Endothelial cell (in vitro differentiated cells): ENCODE results near the gene CACNB4. TPM values are rescaled to one million over a fixed set of nuclear protein-coding genes. Genes with fewer than 3 reads are reported as not detected.

Experiments used
- DNase-seq: peaks from one replicate; pipeline ENCODE4 v3.0.0; 2021; ENCODE audit warnings: low spot score
- H3K27ac Mint-ChIP-seq: one replicate; pipeline ENCODE4 v1.8.0; 2021; ENCODE audit warnings: mixed read lengths, inconsistent platforms; ENCODE audit not compliant: unreplicated experiment
- H3K27me3 Mint-ChIP-seq: one replicate; pipeline ENCODE4 v1.8.0; 2021; ENCODE audit warnings: mild to moderate bottlenecking, moderate library complexity, mixed read lengths, inconsistent platforms; ENCODE audit not compliant: unreplicated experiment
- H3K36me3 Mint-ChIP-seq: one replicate; pipeline ENCODE4 v1.8.0; 2021; ENCODE audit warnings: mild to moderate bottlenecking, low read depth, mixed read lengths, inconsistent platforms; ENCODE audit not compliant: unreplicated experiment
- H3K4me1 Mint-ChIP-seq: one replicate; pipeline ENCODE4 v1.8.0; 2021; ENCODE audit warnings: mild to moderate bottlenecking, mixed read lengths, inconsistent platforms; ENCODE audit not compliant: unreplicated experiment
- H3K4me3 Mint-ChIP-seq: one replicate; pipeline ENCODE4 v1.8.0; 2021; ENCODE audit warnings: mild to moderate bottlenecking, mixed read lengths, inconsistent platforms; ENCODE audit not compliant: unreplicated experiment
- H3K9me3 Mint-ChIP-seq: one replicate; pipeline ENCODE4 v1.8.0; 2021; ENCODE audit warnings: mixed read lengths, inconsistent platforms; ENCODE audit not compliant: unreplicated experiment
- total RNA-seq: library from RNA; stranded (reverse); fragmentation: NEBNext Ultra II Directional; extraction: Animal tissue kit (Norgen Biotek cat#: 25700); gene quantifications from one replicate; pipeline ENCODE4 v1.2.1, GENCODE V29; 2021; ENCODE audit not compliant: unreplicated experiment
- TF ChIP-seq, protein P1 (sequence below): fragments of 200-600 bp; sonication (generic); IDR thresholded peaks from one replicate; pipeline ENCODE4 v1.5.0; 2021; ENCODE audit warnings: antibody characterized with exemption; ENCODE audit not compliant: unreplicated experiment

Gene CACNB4
- total RNA-seq, 1 donor from 2014 or later, result 1.5 TPM

DNA sequence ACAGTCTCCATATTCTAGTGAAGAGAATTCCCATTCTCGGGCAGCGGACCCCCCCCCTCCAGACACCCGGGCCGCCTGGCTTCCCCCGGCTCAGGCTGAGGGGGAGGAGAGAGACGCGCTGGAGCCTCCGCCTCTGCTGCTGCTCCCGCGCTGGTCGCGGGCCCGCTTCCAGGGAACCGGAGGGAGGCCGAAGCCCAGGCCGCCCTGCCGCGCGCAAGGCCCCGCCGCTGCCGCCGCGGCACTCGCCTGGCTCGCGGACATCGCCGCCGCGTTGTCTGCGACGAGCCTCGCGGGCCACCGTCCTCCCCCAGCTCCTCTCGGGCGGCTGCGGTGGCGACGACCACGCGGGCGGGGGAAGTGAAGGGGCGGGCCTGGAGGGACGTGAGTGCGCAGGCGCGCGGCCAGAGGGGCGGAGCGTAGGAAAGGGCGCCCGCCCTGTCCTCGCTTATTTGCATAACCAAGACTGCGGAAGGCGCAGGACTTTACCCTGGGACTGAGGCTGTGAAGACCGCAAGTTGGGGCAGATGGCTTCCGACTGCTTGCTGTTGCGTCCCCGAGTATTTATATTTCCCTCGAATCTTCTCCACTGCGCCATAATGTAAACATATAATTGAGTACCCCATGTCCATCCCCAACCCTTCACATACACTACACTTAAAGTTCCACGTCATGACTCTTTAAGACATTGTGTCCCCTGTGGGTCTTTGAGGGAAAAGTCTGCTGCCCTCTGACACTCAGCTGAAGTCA is 270.5 kb downstream of the CACNB4 start, which contains the start of gene ARL5A:
Gene ARL5A, minus strand, starts transcription at position 279 of the 747 bp plus-strand sequence. Its CDS starts 245 bp downstream, at position 34.
- DNase-seq, result peak; percentile 95
- Mint-ChIP-seq H3K4me3 (peak within 1 kb of the TSS; percentile 98), H3K36me3 (no peaks in the 10 kb centered on the region), H3K27ac (peak within 1 kb of the TSS; percentile 86), H3K4me1 (peaks cover 48% of the 10 kb centered on the region), H3K27me3 (peaks cover 9% of the 10 kb centered on the region), H3K9me3 (no peaks in the 10 kb centered on the region)
- TF ChIP-seq, protein P1, sequence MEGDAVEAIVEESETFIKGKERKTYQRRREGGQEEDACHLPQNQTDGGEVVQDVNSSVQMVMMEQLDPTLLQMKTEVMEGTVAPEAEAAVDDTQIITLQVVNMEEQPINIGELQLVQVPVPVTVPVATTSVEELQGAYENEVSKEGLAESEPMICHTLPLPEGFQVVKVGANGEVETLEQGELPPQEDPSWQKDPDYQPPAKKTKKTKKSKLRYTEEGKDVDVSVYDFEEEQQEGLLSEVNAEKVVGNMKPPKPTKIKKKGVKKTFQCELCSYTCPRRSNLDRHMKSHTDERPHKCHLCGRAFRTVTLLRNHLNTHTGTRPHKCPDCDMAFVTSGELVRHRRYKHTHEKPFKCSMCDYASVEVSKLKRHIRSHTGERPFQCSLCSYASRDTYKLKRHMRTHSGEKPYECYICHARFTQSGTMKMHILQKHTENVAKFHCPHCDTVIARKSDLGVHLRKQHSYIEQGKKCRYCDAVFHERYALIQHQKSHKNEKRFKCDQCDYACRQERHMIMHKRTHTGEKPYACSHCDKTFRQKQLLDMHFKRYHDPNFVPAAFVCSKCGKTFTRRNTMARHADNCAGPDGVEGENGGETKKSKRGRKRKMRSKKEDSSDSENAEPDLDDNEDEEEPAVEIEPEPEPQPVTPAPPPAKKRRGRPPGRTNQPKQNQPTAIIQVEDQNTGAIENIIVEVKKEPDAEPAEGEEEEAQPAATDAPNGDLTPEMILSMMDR, result no peak

DNA sequence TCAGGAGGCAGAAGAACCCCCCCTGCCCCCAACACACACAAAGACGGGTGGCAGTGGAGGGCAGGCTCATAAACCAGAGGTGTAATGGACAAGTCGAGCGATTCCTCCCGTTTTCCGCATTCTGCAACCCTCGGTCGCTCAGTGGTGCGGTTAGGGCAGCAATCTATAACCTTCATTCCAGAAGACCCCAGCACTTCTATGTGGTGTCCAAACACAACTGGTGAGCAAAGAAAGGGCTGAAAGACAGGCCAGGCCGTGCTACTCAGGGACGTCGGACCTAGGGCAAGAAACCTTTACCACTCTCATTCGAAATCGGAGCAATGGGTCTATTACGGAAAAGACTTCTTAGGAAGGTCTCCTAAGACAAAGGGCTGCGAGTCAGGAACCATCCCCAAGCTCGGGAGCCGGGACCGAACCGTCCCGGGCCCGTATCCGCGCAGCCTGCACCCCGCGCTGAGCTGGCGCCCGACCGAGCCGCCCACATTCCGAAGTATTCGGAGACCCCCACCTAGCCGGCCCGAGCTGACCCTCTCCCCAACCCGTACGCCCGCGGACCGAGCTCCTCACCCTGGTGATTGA is 271.2 kb downstream of the CACNB4 start:
- Mint-ChIP-seq H3K4me1 (peaks cover 53% of the 10 kb centered on the region), H3K4me3 (peak overlapping the region; percentile 98), H3K27ac (peak overlapping the region; percentile 86), H3K9me3 (no peaks in the 10 kb centered on the region), H3K27me3 (peaks cover 9% of the 10 kb centered on the region), H3K36me3 (no peaks in the 10 kb centered on the region)
- DNase-seq, result peak; percentile 18
- TF ChIP-seq, protein P1, result no peak

DNA sequence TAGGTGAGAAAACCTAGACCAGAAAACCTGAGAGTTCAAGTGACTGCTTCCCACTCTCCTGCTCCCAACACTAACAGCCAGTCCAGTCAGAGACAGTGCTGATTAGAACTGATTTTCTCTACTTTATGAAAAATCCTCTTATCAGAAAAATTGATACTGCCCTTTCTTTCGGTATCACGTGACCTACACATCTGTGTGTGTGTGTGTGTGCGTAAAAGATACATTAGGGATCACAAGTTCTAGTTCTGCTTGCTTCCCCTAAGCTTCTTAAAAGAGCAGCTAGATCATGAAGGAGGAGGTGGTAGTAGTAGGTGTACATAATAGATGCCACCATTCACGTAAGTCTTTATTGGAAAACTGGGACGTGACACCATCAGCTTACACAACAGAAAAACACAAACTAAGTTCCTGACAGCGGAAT is 272.1 kb downstream of the CACNB4 start:
- TF ChIP-seq, protein P1, result no peak
- H3K4me3 Mint-ChIP-seq, result peak overlapping the region; percentile 98
- H3K27me3 Mint-ChIP-seq, result peaks cover 9% of the 10 kb centered on the region
- H3K27ac Mint-ChIP-seq, result peak overlapping the region; percentile 86
- H3K9me3 Mint-ChIP-seq, result no peaks in the 10 kb centered on the region
- no peak for DNase-seq
- H3K4me1 Mint-ChIP-seq, result peaks cover 59% of the 10 kb centered on the region
- no peaks in the 10 kb centered on the region for H3K36me3 Mint-ChIP-seq

DNA sequence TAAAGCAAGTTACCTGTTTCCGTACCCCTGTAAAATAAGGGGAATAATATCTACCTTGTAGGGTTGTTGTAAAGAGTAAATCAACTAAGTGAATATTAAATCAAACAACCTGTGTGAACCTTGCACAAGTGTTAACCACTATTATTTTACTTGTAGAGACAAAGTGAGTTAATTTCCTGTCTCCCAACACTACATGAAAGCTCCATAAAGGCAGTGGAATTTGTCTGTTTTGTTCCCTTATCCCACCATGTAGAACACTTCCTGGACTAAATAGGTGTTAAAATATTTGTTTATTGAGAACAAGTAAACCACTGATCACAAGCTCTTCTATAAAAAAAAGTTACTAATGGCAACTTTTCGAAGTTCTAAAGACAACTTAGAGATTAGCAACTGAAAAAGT is 274.0 kb downstream of the CACNB4 start:
- TF ChIP-seq, protein P1, result no peak
- no peak overlapping the region for H3K4me3 Mint-ChIP-seq
- no peak for DNase-seq
- H3K36me3 Mint-ChIP-seq, result no peaks in the 10 kb centered on the region
- H3K4me1 Mint-ChIP-seq, result peaks cover 64% of the 10 kb centered on the region
- no peaks in the 10 kb centered on the region for H3K9me3 Mint-ChIP-seq
- peaks cover 9% of the 10 kb centered on the region for H3K27me3 Mint-ChIP-seq
- H3K27ac Mint-ChIP-seq, result peak overlapping the region; percentile 68

DNA sequence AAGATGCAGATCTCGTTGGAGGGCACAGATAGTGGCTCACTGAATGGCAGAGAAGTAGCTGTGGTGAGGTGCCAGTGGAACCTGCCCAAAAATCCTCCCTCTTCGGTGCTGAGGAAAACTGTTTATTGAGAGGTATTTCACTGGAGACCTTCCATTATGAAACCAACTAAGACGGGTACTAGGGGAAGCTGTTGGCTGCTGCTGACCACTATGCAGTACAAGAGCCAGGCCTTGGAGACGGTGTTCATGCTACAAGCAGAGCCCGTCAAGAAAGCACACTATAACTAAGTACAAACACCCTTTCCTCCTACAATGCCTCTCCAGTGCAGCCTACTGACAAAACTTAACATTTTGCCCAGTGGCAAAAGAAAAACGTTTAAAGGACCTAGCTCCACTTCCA is 275.2 kb downstream of the CACNB4 start:
- Mint-ChIP-seq H3K9me3 (no peaks in the 10 kb centered on the region), H3K27me3 (peaks cover 5% of the 10 kb centered on the region), H3K4me1 (peaks cover 52% of the 10 kb centered on the region), H3K4me3 (no peak overlapping the region), H3K27ac (no peak overlapping the region), H3K36me3 (no peaks in the 10 kb centered on the region)
- TF ChIP-seq, protein P1, result no peak
- no peak for DNase-seq
